T47D (cell line): Measurements from ENCODE around the gene C12orf43.
A peak's percentile ranks its signal among the peaks of the same experiment; 100 is the strongest.

Source experiments
- DNase-seq, 2 experiments: peaks; one replicate each; pipeline versions ENCODE4 v3.0.0 to v3.0.0-alpha.2; 2011 to 2012; ENCODE audit warnings: low read depth in 1 of 2, low spot score in 1 of 2
- JUND ChIP-seq: IDR thresholded peaks from 2 replicates; pipeline ENCODE4 v1.6.1; 2012; ENCODE audit warnings: low read depth
- in situ Hi-C: cut with HindIII; loops from 2 replicates; pipeline ENCODE4 v1.10.0; 2016; ENCODE audit warnings: low sequenced_read_pairs, low pct_unique_long_range_greater_than_20kb

C12orf43 gene

DNA sequence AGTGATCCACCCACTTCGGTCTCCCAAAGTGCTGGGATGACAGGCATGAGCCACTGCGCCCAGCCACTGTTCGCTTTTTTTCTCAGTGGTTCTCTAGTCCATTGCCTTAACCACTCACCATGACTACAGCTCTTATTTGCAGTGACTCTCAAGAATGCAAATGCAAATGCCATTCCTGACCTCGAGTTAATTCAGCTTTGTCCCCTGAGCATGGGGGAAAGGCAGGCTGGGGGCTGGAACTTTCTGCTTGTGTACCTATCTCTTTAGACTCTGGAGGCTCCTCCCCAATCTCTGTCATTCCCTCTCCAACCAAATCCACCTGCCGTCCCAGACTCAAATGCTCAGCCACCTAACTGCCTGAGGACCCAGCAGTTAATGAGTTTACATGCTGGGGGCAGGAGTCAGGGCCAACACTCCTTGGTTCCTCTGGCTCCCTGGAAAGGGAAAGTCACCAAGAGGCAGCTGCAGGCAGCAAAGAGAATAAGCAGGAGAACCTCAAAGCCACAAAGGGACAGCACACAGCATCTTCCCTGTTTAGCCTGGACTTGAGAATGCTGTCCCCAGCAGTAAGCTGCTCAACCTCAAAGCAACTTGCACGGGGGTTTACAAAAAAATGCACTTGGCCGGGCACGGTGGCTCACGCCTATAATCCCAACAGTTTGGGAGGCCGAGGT lies 43.3 kb downstream of the C12orf43 start:
- no peak; the same call in 1 of the 2 replicates for TF ChIP-seq JUND
- DNase-seq = peak; percentile 49 to 87
- in situ Hi-C loops = no loop called here

DNA sequence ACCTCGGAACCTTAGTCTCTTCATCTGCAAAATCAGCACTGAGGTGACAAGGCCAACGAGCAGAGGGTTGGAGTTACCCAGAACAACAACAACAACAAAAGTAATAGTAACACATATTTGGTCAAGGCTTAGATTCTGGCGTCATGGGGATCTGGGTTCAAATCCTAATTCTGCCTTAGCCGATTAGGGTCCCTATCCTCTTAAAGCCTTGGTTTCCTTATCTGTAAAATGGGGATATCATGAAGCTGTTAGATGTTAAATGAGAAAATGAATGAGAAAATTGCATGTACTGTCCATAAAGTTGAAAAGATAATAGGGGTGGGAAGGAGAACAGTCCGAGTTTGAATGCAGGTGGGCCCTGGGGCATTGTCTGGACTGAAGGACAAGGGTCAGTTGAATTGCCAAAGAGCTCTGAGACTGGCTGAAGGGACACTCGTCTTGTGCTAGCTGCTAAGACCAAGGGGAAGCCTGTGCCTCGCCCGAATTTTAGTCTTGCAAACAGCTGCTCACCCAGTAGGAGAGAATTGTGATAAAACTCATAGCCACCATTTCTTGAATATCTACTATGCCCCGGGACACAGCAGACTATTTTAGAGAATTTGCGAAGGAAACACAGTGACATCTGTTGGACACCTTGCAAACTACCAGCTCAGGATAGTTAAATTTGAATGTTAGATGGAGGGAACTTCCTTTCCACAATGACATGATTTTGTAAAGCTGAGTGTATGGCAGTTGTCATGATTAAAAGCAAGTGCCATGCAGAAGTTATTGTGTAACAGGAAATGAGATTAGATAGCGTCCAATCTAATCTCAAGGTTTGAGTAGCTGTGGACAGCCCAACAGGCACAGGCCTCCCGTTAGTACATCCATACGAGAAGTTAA lies 44.7 kb downstream of the C12orf43 start:
- no peak for TF ChIP-seq JUND
- in situ Hi-C loops = no loop called here
- peak; percentile 64 to 80 for DNase-seq

DNA sequence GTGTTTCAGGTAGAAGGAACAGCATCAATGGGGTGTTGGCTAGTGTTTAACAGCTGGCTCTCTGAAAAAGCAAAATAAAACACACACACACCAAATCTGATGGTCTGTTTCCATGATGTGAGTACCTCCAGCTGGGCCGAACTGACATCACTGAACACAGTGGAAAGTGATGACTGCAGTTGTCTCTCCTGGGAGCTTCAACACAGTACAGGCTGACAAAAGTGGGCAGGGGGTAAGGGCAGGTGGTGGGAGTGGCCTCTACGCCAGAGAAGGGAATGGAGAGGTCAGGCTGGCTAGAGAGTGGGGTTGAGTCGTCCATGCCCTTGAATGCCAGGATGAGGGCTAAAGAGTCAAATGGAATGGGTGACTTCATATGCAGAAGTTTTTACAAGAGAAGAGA lies 46.0 kb downstream of the C12orf43 start:
- DNase-seq = no peak
- TF ChIP-seq JUND = no peak
- in situ Hi-C loops = no loop called here

DNA sequence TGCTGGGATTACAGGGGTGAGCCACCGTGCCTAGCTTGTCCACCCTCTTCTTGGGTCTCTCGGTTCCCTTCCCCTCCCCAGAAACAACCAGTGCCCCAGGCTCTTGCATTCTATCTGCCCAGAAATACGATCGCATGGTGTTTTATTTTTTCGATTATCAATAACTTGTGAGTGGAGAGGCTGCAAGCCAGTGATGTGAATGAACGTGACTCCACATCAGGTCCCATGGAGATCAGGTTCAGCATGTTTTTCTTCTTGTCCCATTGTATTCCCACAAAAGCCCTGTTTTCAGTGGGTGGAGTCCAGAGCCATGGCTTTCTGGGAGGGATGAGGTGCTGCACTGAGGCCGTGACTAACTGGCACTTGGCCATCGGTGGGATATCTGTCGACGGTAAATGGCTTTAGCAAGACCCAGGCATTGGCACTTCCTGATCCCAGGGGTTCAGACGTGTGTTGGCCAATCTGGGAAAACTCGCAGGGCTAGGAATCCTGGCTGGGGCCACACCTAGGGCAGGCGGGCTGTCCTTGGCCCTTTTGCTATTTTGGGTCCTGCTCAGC lies 50.7 kb downstream of the C12orf43 start:
- in situ Hi-C loops = no loop called here
- TF ChIP-seq JUND = no peak
- peak in 1 of 2 experiments; percentile 65 for DNase-seq

DNA sequence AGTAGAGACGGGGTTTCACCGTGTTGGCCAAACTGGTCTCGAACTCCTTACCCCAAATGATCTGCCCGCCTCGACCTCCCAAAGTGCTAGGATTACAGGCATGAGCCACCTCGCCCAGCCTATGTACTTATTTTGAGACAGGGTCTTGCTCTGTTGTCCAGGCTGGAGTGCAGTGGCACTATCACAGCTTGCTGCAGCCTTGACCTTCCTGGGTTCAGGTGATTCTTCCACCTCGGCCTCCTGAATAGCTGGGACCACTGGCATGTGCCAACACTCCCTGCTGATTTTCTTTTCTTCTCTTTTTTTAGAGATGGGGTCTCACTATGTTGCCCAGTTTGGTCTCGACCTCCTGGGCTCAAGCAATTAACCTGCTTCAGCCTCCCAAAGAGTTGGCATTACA lies 52.0 kb downstream of the C12orf43 start:
- no peak for DNase-seq
- in situ Hi-C loops = no loop called here
- no peak for TF ChIP-seq JUND

DNA sequence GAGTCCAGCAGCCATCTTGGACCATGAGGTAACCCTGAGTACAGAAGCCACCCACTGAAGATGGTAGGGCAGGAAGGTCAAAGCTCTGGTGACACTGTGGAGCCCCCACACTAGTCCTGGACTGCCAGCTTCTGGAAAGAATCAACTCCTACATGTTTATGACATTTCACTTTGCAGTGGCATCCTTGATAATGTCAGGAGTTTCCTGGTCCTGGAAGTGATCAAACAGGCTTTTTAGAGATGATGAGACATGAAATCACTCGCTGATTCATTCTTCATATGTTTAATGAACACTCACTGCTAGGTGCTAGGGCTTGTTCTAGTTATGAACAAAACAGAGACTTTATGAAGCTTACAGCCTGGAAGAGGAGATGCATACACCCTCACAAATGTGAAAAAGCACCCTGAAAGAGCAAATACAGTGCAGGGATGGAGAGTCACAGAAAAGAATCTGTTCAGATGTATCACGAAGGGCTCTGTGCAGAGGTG lies 53.7 kb downstream of the C12orf43 start:
- no peak for DNase-seq
- no peak for TF ChIP-seq JUND
- in situ Hi-C loops = no loop called here

DNA sequence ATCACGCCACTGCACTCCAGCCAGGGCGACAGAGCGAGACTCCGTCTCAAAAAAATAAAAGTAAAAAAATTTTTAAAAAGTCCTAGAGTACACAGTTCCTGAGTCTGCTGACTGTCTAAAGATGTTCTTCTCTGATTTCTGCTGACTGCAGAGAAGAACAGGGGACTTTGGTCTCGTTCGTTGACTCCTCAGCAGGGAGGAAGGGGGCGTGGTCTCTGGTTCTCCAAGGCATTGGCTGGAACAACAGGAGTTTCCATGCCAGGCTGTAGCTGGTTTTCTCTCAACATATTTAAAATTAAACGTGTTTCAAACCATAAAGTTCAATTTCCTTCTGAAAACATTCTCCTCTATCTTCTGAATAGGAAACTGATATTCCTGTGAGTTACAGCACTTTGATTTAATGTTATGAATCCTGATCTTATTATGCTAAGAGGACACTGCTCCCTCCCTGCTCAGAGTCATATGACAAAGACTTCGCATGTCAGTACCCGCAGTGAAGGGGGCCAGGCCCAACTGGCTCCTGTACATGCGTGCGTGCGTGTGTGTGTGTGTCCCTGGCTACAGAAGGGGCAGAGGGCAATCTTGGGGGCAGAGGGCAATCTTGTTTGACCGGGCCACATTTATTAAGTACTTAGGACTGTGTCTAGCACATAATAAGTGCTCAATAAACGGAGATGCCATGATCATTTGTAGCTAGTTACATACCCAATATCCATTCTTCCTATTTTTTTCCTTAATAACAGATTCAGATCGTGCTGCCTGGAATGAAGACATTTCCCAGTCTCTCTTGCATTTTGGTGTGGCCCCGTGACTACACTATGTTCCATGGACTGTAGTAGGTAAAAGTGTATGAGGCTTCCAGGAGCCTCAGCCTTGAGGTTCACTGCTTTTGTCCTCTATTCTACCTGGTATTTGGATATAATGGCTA lies 54.4 kb downstream of the C12orf43 start:
- in situ Hi-C loops = no loop called here
- no peak for DNase-seq
- TF ChIP-seq JUND = no peak

DNA sequence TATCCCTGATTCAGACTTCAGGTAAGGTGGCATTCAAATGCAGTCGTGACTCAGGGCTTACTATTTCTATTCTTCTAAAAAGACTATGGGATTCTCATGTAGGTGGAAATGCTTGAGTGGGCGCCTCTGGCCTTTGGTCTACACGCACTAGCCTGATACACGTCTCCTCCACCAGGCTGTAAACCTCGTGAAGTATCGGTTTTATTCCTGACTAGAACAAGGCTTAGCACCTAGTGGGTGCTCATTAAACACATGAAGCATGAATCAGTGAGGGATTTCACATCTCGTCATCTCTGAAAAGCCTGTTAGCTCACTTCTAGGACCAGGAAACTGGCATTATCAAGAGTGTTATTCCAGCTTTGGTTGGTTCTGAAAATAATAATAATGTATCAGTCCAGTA lies 55.6 kb downstream of the C12orf43 start:
- no peak for DNase-seq
- TF ChIP-seq JUND = no peak
- in situ Hi-C loops = no loop called here

DNA sequence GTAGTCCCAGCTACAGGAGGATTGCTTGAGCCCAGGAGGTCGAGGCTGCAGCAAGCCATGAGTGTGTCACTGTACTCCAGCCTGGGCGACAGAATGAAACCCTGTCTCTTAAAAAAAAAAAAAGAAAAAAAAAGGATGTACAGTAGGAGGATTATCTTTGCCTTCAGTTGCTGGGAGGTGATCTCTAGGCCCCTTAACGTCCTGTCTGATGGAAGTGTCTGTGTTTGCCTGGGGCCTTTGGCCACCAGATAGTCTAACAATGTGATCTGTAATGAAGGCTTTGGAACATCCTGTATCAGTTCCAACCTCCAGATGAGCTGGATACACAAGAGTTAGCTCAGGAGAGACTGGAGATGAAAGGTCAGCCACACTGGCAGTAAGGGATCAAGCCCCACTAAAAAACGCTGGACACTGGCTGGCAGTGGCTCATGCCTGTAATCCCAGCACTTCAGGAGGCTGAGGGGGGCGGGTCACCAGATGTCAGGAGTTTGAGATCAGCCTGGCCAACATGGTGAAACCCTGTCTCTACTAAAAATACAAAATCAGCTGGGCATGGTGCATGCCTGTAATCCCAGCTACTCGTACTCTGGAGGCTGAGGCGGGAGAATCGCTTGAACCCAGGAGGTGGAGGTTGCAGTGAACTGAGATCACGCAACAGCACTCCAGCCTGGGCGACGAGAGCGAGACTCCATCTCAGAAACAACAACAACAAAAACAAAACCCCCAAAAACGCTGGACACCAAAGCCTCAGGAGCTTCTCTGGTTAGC lies 57.0 kb downstream of the C12orf43 start:
- in situ Hi-C loops = no loop called here
- no peak for DNase-seq
- TF ChIP-seq JUND = no peak

DNA sequence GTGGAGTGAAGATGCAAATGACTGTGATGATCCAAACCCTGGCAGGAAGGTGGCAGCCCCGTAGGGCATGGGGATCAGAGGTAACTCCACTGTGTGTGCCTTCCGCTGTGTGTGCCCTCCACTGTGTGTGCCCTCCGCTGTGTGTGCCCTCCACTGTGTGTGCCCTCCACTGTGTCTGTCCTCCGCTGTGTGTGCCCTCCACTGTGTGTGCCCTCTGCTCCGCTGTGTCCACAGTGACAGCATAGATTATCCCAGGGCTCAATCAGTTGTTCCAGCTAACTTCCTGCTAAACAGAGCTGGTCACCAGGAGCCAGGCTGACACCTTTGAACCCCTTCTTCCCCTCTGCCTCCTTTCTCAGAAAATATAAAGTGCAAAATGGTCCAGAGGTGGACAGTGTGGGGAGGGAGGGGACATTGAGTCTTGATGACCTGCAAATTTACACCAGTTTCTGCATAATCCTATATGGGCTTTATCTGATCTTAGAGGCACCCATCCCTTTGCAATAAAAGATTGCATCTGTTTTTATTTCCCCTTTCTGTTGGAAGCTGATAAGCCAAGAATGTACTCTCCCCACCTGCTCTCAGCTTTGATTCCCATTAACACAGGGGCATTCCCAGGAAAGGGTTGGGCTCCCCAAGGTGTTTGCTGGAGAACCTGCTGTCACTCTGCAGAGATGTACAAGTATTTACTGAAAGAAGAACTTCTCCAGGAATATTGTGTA lies 59.5 kb downstream of the C12orf43 start:
- TF ChIP-seq JUND = no peak
- no peak for DNase-seq
- in situ Hi-C loops = no loop called here

DNA sequence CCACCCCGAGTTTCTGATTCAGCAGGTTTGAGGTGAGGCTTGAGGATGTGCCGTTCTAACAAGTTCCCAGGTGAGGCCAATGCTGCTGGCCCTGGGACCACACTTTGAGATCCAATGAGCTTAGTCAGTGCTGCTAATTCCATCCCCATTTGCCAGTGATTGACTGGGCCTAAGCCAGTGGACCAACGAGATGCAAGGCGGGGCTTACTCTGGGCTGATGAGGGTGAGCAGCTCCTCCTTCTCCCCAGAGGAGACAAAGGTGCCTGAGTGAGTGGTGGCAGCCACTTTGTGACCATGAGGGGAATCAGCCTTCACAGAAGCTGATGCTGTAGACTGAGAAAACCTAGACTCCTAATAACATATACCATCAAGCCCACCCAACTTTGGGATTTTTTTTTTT lies 61.1 kb downstream of the C12orf43 start:
- in situ Hi-C loops = no loop called here
- no peak for TF ChIP-seq JUND
- peak in 1 of 2 experiments; percentile 19 for DNase-seq
